ENCODE data around the gene INPP4B. TPM values are rescaled to one million over a fixed set of nuclear protein-coding genes. Genes with fewer than 3 reads are reported as not detected.

Gene INPP4B
- total and polyA plus RNA-seq, 7 experiments from 2014 or later, result 52.8 to 77.5 (median 64.2) TPM

GRCh38 chr4:142773505-142773904 is 72.6 kb downstream of the INPP4B start:
- H3K36me3 ChIP-seq (ENCODE audit: control insufficient read depth in 2 of 3, insufficient read depth in 3 of 3, low read length in 3 of 3), result no peaks in the 10 kb centered on the region
- H3K27me3 ChIP-seq (ENCODE audit: control insufficient read depth in 2 of 2, insufficient read depth in 2 of 2, low read length in 2 of 2), result no peaks in the 10 kb centered on the region
- Mint-ChIP-seq H3K4me3 (no peak overlapping the region), H3K27me3 (no peaks in the 10 kb centered on the region), H3K27ac (no peak overlapping the region), H3K36me3 (no peaks in the 10 kb centered on the region), H3K4me1 (peaks cover 0 to 5% (median 0%) of the 10 kb centered on the region in 7 donors), H3K9me3 (peaks cover 0 to 4% (median 0%) of the 10 kb centered on the region in 11 donors)
- no peak overlapping the region for H3K27ac ChIP-seq (ENCODE audit: low read depth, low read length)
- H3K9me3 ChIP-seq (ENCODE audit: control insufficient read depth in 2 of 3, low read length in 3 of 3), result no peaks in the 10 kb centered on the region
- H3K4me1 ChIP-seq (ENCODE audit: control insufficient read depth in 2 of 2, insufficient read depth in 2 of 2, low read length in 2 of 2), result no peaks in the 10 kb centered on the region
- intact Hi-C loops (cut with micrococcal nuclease), result no loop called here
- no peak overlapping the region for H3K4me3 ChIP-seq (ENCODE audit: low read length)
- ATAC-seq, result no peak
- POLR2A ChIA-PET, result no interaction called here
- CTCF ChIA-PET, result no interaction called here
- no peak for DNase-seq

- Mint-ChIP-seq H3K27ac (no peak overlapping the region), H3K4me3 (no peak overlapping the region), H3K4me1 (no peaks in the 10 kb centered on the region), H3K36me3 (peaks cover 0 to 8% (median 4%) of the 10 kb centered on the region in 5 donors), H3K27me3 (peaks cover 0 to 4% (median 0%) of the 10 kb centered on the region in 5 donors), H3K9me3 (peaks cover 0 to 5% (median 0%) of the 10 kb centered on the region in 11 donors)
- ChIA-PET CTCF (no interaction called here), POLR2A (no interaction called here)
- Histone ChIP-seq H3K4me3 (ENCODE audit: low read length) (no peak overlapping the region), H3K27ac (ENCODE audit: low read depth, low read length) (no peak overlapping the region), H3K9me3 (ENCODE audit: control insufficient read depth in 2 of 3, low read length in 3 of 3) (no peaks in the 10 kb centered on the region), H3K36me3 (ENCODE audit: control insufficient read depth in 2 of 3, insufficient read depth in 3 of 3, low read length in 3 of 3) (no peaks in the 10 kb centered on the region), H3K27me3 (ENCODE audit: control insufficient read depth in 2 of 2, insufficient read depth in 2 of 2, low read length in 2 of 2) (no peaks in the 10 kb centered on the region), H3K4me1 (ENCODE audit: control insufficient read depth in 2 of 2, insufficient read depth in 2 of 2, low read length in 2 of 2) (no peaks in the 10 kb centered on the region)
- intact Hi-C loops (cut with micrococcal nuclease), result no loop called here
- ATAC-seq, result no peak
- DNase-seq, result no peak
Observed at GRCh38 chr4:142762280-142762679, 83.8 kb downstream of the INPP4B start.

GRCh38 chr4:142752202-142752786 is 93.8 kb downstream of the INPP4B start:
- no peak overlapping the region for H3K27ac Mint-ChIP-seq
- CTCF ChIA-PET, result no interaction called here

GRCh38 chr4:142743121-142743825 is 102.8 kb downstream of the INPP4B start:
- intact Hi-C loops (cut with micrococcal nuclease), result loop anchor here in 1 of 2 donors (5.0 kb wide), 1 partner anchor 89 kb away; no protein-coding TSS in a partner anchor
- no peaks in the 10 kb centered on the region for H3K4me1 ChIP-seq (ENCODE audit: control insufficient read depth in 2 of 2, insufficient read depth in 2 of 2, low read length in 2 of 2)
- ChIA-PET CTCF (interaction anchor here (0.6 to 0.8 kb wide), 2 partner anchors 18 to 101 kb away, joined by 3 read pairs; no protein-coding TSS in a partner anchor), POLR2A (no interaction called here)
- peaks cover 0 to 48% (median 18%) of the 10 kb centered on the region in 11 donors for H3K9me3 Mint-ChIP-seq
- H3K9me3 ChIP-seq (ENCODE audit: control insufficient read depth in 2 of 3, low read length in 3 of 3), result no peaks in the 10 kb centered on the region
- ATAC-seq, result no peak
- no peaks in the 10 kb centered on the region for H3K4me1 Mint-ChIP-seq
- H3K36me3 ChIP-seq (ENCODE audit: control insufficient read depth in 2 of 3, insufficient read depth in 3 of 3, low read length in 3 of 3), result no peaks in the 10 kb centered on the region
- no peak overlapping the region for H3K4me3 ChIP-seq (ENCODE audit: low read length)
- H3K27me3 Mint-ChIP-seq, result no peaks in the 10 kb centered on the region
- no peak overlapping the region for H3K4me3 Mint-ChIP-seq
- no peaks in the 10 kb centered on the region for H3K27me3 ChIP-seq (ENCODE audit: control insufficient read depth in 2 of 2, insufficient read depth in 2 of 2, low read length in 2 of 2)
- H3K27ac ChIP-seq (ENCODE audit: low read depth, low read length), result no peak overlapping the region
- no peak overlapping the region for H3K27ac Mint-ChIP-seq
- peaks cover 6 to 25% (median 21%) of the 10 kb centered on the region in 5 donors for H3K36me3 Mint-ChIP-seq
- no peak for DNase-seq

More at GRCh38 chr4:142752202-142752786, 93.8 kb downstream of the INPP4B start:
- ATAC-seq (no peak), DNase-seq (no peak)
- POLR2A ChIA-PET, result no interaction called here
- Histone ChIP-seq H3K9me3 (ENCODE audit: control insufficient read depth in 2 of 3, low read length in 3 of 3) (no peaks in the 10 kb centered on the region), H3K36me3 (ENCODE audit: control insufficient read depth in 2 of 3, insufficient read depth in 3 of 3, low read length in 3 of 3) (no peaks in the 10 kb centered on the region), H3K27me3 (ENCODE audit: control insufficient read depth in 2 of 2, insufficient read depth in 2 of 2, low read length in 2 of 2) (no peaks in the 10 kb centered on the region), H3K27ac (ENCODE audit: low read depth, low read length) (no peak overlapping the region), H3K4me3 (ENCODE audit: low read length) (no peak overlapping the region), H3K4me1 (ENCODE audit: control insufficient read depth in 2 of 2, insufficient read depth in 2 of 2, low read length in 2 of 2) (no peaks in the 10 kb centered on the region)
- Mint-ChIP-seq H3K27me3 (no peaks in the 10 kb centered on the region), H3K36me3 (no peaks in the 10 kb centered on the region), H3K4me3 (no peak overlapping the region), H3K4me1 (peaks cover 0 to 11% (median 0%) of the 10 kb centered on the region in 7 donors), H3K9me3 (peaks cover 0 to 4% (median 0%) of the 10 kb centered on the region in 11 donors)
- intact Hi-C loops (cut with micrococcal nuclease), result no loop called here

- Histone ChIP-seq H3K9me3 (ENCODE audit: control insufficient read depth in 2 of 3, low read length in 3 of 3) (no peaks in the 10 kb centered on the region), H3K36me3 (ENCODE audit: control insufficient read depth in 2 of 3, insufficient read depth in 3 of 3, low read length in 3 of 3) (no peaks in the 10 kb centered on the region), H3K27me3 (ENCODE audit: control insufficient read depth in 2 of 2, insufficient read depth in 2 of 2, low read length in 2 of 2) (no peaks in the 10 kb centered on the region), H3K4me1 (ENCODE audit: control insufficient read depth in 2 of 2, insufficient read depth in 2 of 2, low read length in 2 of 2) (no peaks in the 10 kb centered on the region), H3K27ac (ENCODE audit: low read depth, low read length) (no peak overlapping the region), H3K4me3 (ENCODE audit: low read length) (no peak overlapping the region)
- CTCF ChIA-PET, result no interaction called here
- intact Hi-C loops (cut with micrococcal nuclease), result loop anchor here in 1 of 2 donors (5.0 kb wide), 1 partner anchor 90 kb away; no protein-coding TSS in a partner anchor
- Mint-ChIP-seq H3K27me3 (no peaks in the 10 kb centered on the region), H3K36me3 (peaks cover 6 to 23% (median 21%) of the 10 kb centered on the region in 5 donors), H3K4me1 (no peaks in the 10 kb centered on the region), H3K27ac (no peak overlapping the region), H3K9me3 (peaks cover 0 to 48% (median 18%) of the 10 kb centered on the region in 11 donors), H3K4me3 (no peak overlapping the region)
- POLR2A ChIA-PET, result no interaction called here
- no peak for DNase-seq
- ATAC-seq, result no peak
Observed at GRCh38 chr4:142741995-142742394, 104.1 kb downstream of the INPP4B start.

GRCh38 chr4:142728233-142728632 is 117.9 kb downstream of the INPP4B start:
- ChIA-PET POLR2A (no interaction called here), CTCF (no interaction called here)
- no peaks in the 10 kb centered on the region for H3K36me3 ChIP-seq (ENCODE audit: control insufficient read depth in 2 of 3, insufficient read depth in 3 of 3, low read length in 3 of 3)
- no peak for ATAC-seq
- H3K9me3 ChIP-seq (ENCODE audit: control insufficient read depth in 2 of 3, low read length in 3 of 3), result no peaks in the 10 kb centered on the region
- no peaks in the 10 kb centered on the region for H3K4me1 ChIP-seq (ENCODE audit: control insufficient read depth in 2 of 2, insufficient read depth in 2 of 2, low read length in 2 of 2)
- DNase-seq, result no peak
- no peak overlapping the region for H3K27ac Mint-ChIP-seq
- H3K27me3 ChIP-seq (ENCODE audit: control insufficient read depth in 2 of 2, insufficient read depth in 2 of 2, low read length in 2 of 2), result no peaks in the 10 kb centered on the region
- H3K9me3 Mint-ChIP-seq, result no peaks in the 10 kb centered on the region
- intact Hi-C loops (cut with micrococcal nuclease), result no loop called here
- peaks cover 0 to 18% (median 6%) of the 10 kb centered on the region in 7 donors for H3K4me1 Mint-ChIP-seq
- peaks cover 0 to 4% (median 0%) of the 10 kb centered on the region in 5 donors for H3K36me3 Mint-ChIP-seq
- H3K4me3 ChIP-seq (ENCODE audit: low read length), result no peak overlapping the region
- H3K27ac ChIP-seq (ENCODE audit: low read depth, low read length), result no peak overlapping the region
- H3K27me3 Mint-ChIP-seq, result no peaks in the 10 kb centered on the region
- no peak overlapping the region for H3K4me3 Mint-ChIP-seq
